Dedifferentiated amniotic fluid mesenchymal stem cell (primary cell): ENCODE data around the gene WDR3.
"Not testable (repeated sequence)": the region's sequence is repeated elsewhere in the genome, so short reads cannot be mapped to it uniquely, and the experiment has no call there.

Source experiments
- DNase-seq: peaks from one replicate; pipeline ENCODE4 v3.0.0-alpha.2; 2016; ENCODE audit errors: extremely low spot score

WDR3 gene

DNA sequence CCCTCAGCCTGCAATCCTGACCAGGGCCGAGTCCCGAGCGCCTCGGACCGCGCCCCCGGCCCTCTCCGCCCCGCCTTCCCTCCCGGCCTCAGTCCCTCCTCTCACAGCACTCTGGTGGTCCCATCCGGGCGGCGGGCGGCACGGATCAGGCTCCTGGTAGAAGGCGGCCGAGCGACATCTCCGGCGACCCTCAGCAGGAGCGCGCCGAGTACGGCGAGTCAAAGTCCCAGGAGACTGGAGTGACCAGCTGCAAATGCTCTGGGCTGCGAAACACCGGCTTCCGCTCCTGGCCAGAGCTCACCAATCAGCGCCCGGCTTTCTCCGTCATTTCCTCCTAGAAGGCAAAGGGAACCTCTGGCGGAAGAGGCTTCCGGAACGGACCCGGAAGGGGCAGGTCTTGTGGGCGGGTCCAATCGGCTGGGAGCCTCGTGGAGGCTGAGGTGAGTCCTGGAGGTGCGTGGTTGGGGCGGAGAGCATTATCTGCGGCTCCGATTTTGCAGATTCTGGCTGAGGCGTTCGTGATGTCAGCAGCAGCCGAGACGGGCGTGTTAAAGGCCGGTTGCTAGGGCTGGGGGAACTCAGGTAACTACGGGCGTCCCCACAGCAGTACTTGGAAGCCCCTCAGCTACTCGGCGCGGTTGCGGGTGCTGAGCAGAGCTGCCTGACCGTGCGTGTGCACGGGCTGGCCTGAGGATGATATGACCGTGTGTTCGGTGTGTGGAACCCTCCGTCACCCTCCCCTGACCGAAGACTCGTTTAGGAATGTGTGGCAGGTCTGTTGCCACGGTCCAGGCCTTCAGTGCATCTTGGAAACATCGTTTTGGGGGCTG is at the start of gene WDR3, which contains the start of gene GDAP2:
Gene WDR3 (plus strand): TSS at position 397 of the 830 bp plus-strand sequence. CDS start 3,581 bp downstream, outside the sequence.
Gene GDAP2 (minus strand): TSS at position 279 of the 830 bp plus-strand sequence. CDS start 9,264 bp downstream, outside the sequence.
- peak; percentile 99 for DNase-seq

- no peak for DNase-seq
These were observed 45.9 kb upstream of the WDR3 start for GRCh38 chr1:117883616-117884015.

GRCh38 chr1:117886101-117886795 is 43.3 kb upstream of the WDR3 start:
- peak; percentile 45 for DNase-seq

GRCh38 chr1:117890452-117890851 is 39.1 kb upstream of the WDR3 start:
- no peak for DNase-seq

DNA sequence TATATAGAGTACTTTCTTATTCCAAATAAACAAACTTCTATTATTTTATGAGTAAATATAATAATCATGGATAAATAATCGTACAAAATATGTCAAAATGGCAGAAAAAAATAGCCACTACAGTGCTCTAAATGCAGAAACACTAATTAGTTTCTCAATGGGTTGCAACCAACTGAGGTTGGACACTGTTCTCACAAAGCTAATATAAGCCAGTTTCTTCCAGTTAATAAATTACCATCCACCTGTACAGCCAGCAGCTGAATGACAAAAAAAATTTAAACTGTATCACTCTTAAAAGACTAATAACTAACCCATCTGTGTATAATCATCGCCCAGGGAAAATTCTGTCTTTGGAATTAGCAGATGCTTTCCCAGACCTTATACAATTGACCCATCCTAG is 37.0 kb upstream of the WDR3 start:
- DNase-seq, result no peak

DNA sequence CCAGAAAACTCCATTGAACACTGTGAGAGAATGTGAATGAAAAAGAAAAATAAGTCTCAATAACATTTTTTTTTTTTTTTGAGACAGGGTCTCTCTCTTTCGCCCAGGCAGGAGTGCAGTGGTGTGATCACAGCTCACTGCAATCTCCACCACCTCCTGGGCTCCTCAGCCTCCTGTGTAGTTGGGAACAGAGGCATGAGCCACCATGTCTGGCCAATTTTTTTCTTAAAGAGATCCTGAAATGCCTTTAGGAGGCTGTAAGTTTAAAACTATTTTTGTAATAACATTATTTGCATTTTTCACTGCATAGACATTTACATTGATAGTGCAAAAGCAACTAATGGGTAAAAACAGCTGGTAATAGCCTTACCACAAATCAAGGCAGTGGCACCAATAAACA is 35.5 kb upstream of the WDR3 start:
- no peak for DNase-seq

DNA sequence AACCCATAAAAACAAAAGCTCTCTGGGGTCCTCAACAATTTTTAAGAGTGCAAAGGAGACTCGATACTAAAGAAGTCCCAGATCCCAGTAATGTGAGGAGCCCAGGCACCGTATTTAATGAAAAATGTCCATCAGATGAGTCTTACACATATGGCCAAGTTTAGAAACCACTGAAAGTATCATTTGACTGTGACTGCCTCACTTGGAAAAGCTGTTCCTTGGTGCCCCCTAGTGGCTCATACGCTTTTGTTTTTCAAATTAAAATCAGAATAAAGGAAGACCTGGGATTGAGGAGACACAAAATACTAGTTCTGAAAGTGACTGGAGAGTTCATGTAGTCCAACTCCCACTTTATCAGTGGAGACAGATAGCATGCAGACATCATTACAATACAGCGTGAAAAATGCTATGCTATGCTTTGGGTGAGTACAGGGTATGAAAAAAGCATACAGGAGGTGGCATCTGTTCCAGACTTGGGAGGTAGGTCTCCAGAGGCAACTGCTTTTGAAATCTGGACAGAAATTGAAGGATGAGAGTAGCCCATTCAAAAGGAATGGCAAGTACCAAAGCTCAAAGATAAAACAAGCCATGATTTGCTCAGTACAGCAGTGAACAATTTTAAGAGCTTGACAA is 33.9 kb upstream of the WDR3 start:
- DNase-seq, result peak; percentile 91

DNA sequence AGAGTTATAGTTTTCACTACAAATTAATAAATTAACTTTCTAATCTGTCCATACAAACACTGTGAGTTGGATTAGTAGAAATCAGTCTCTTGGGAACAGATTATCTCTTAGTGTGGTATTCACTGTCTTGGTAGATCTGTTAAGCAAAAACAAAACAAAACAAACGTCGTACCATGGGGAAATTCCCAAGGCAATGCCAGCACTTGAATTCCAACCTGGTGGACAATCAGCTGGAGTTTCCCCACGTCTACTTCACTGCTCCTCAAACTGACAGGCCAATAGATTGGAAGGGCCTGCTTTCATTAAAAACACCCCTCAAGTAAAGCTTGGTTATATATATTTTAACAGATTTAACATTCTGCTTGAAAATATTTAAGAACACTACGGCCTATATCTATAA is 32.0 kb upstream of the WDR3 start:
- DNase-seq, result no peak

GRCh38 chr1:117899801-117900200 is 29.7 kb upstream of the WDR3 start:
- DNase-seq, result no peak

GRCh38 chr1:117902944-117903343 is 26.6 kb upstream of the WDR3 start:
- DNase-seq, result no peak

DNA sequence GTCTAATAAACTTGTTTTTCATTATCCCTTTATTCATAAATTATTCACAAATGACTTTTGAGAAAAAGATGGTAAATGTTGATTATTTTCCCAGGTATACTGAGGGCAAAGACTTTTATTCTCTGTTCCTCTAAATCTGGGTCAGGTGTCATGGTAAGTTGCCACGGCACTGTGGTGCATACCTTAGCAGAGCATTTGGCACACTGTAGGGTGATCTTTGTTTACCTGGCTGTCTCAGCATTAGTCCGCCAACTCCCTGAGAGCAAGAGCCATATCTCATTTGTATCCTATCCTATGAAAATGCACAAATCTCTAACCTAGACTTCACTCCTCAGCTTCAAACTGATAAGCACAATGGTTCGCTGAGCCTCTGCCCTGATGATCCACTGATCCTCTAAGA is 25.1 kb upstream of the WDR3 start:
- no peak for DNase-seq

GRCh38 chr1:117905019-117905418 is 24.5 kb upstream of the WDR3 start:
- no peak for DNase-seq

GRCh38 chr1:117911051-117911450 is 18.5 kb upstream of the WDR3 start:
- DNase-seq, result no peak

GRCh38 chr1:117919376-117919775 is 10.2 kb upstream of the WDR3 start:
- DNase-seq, result no peak

DNA sequence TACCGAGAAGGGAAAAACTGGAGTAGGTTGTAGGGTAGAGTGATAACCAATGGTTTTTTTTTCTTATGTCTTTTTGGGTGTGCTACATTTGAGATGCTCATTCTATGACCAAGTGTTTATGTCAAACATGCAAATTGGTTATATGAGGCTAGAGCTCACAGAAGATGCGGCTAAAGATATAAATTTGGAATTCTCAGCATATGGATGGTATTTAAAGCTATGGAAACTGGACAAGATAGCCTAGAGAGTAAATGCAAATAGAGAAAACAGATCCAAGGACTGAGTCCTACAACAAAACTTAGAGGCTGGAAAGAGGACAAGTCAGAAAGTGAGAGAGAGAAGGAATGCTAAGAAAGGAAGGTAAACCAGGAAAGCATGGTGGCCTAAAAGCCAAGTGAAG is 7.5 kb upstream of the WDR3 start:
- no peak for DNase-seq

DNA sequence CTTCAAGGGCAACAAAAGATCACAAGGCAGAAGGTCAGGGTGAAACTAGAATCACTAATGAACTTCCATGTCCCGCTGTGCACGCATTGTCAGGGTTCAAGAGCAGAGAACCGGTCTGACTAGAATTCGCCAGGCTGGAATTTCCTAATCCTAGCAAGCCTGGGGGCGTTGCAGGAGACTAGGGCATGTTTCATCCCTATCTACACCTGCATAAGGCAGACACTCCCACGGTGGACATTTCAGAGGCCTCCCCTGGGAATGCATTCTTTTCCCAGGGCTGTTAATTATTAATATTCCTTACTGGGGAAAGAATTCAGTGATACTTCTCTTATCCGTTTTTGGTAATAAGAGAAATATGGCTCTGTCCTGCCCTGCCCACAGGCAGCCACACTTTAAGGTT is 6.8 kb upstream of the WDR3 start:
- DNase-seq, result not testable (repeated sequence)

DNA sequence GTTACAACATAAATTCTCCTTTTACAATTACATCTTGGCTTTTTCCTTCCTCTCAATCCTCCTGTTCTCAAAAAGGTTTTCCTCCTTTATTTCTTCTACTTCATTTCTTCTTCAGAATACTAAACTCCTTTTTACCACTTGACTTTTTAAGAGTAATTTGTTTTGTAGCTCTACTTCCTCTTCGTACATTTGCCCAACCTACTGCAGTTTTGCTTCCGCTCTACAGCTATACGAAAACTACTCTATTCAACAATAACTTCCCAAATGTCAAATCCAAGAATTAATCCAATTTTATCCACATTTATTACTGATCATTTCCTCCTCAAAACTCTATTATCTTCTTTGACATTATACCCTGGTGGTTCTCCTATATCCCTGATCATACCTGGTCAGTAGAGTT is 3.6 kb upstream of the WDR3 start:
- no peak for DNase-seq

- peak; percentile 59 for DNase-seq
These were observed 627 bp upstream of the WDR3 start for GRCh38 chr1:117928881-117929342.

DNA sequence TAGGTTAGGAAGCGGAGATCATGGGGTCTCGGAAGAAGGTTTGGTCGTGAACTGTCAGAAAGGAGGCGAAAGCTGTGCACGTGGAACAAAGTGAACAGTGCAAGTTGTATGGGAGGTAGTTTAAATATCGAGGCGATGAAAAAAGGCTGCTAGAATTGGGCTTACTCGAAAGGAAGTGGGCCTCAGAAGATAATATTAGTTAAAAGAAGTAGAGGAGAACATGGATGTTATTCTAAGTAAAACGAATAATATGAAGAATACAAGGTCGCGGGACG is 571 bp downstream of the WDR3 start:
- DNase-seq, result no peak

DNA sequence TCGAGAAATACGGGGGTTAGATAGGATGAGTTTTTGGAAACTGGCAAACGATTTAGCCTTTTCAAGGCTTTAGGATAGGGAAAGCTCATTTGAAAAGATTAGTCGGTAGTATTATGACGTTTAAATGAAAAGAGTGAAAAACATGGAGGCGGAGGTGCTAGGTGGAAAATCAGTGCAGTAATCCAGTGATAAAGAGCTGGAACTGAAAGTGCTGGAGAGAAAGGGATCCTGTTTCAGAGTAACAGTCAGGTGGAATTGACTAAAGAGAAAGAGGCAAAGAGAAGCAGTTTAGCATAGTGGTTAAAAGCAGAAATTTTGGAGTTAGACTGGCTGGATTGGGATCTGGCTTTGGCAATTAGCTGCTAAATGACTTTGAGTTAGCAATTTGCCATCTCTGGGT is 945 bp downstream of the WDR3 start:
- DNase-seq, result no peak

DNA sequence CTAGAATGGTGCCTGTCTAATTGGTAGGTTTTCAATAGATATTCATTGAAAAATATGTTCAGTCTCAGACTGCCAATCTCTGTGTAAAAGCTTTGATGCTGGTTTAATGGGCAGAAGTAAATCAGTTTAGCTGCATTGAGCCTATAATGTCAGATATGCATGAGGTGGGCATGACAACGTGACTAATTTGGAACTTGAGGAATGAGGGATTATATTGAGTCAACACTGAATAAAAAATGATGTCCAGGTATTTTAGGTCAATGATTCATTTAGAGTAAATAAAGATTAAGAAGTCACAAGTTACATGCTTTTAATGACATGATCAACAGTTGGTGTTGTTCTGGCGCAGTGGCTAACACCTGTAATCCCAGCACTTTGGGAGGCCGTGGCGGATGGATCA is 3.0 kb downstream of the WDR3 start:
- DNase-seq, result no peak

DNA sequence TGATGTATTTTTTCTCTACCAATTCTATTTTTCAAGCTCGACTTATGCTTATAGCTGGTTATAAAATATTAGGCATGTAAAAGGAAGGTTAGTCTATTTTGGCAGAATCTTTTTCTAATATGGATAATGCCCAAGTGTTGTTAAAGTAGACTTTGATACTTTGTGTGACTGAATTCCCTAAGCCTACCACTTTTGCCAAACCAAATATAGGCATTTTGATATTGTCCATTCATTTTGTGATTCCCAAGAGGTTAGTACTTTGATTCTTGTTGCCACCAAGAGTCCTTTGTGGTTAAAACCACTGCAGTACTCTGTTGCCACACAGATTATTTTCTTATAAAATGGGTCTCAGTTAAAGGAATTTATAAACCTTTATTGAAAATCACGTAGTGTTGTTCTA is 4.2 kb downstream of the WDR3 start:
- no peak for DNase-seq

DNA sequence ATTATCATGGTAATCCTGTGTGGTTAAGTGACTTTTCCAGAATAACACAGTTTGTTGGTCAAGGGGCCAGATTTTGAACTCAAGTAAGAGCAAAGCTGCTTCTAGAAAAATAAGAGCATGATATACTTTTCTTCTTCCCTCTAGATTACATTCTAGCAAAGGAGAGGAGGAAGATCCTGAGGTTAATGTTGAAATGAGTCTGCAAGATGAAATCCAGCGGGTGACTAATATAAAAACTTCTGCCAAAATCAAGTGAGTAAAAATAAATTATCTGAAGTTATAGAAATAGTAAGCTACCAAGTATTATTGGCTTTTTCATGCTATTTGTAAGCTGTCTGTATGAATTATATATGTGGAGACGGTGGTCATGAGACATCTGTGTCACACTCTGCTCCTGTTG is 12.8 kb downstream of the WDR3 start:
- DNase-seq, result no peak
